Psoas muscle (tissue), 8 donors: Measurements from ENCODE around the gene ITPR1. TPM values are rescaled to one million over a fixed set of nuclear protein-coding genes. Genes with fewer than 3 reads are reported as not detected.

Experiments used
- ATAC-seq, 4 donors: fragments of 200-7000 bp; cut with Tn5 transposase; one replicate each; pipeline ENCODE4 v1.9.1; 2020; ENCODE audit warnings: moderate library complexity in 3 of 4, mild to moderate bottlenecking in 2 of 4
- DNase-seq, 2 donors: peaks; one replicate each; pipeline ENCODE4 v3.0.0-alpha.2; 2020
- H3K27ac ChIP-seq: fragments of 200-600 bp; one replicate; pipeline ENCODE4 v1.8.0; 2022
- H3K27me3 ChIP-seq, 3 donors: fragments of 200-600 bp in 1 of 3; one replicate each; pipeline versions ENCODE4 v1.6.1 to v1.8.0; 2013 to 2022; ENCODE audit warnings: low read length in 2 of 3, mild to moderate bottlenecking in 2 of 3, moderate library complexity in 1 of 3; ENCODE audit not compliant: insufficient read depth in 3 of 3
- H3K36me3 ChIP-seq, 2 donors: fragments of 200-600 bp in 1 of 2; one replicate each; pipeline versions ENCODE4 v1.6.1 to v1.8.0; 2013 to 2022; ENCODE audit warnings: low read depth in 1 of 2, mild to moderate bottlenecking in 1 of 2, moderate library complexity in 1 of 2; ENCODE audit not compliant: insufficient read depth in 1 of 2
- H3K4me1 ChIP-seq: fragments of 200-600 bp; one replicate; pipeline ENCODE4 v1.8.0; 2022
- H3K4me3 ChIP-seq: fragments of 200-600 bp; one replicate; pipeline ENCODE4 v1.8.0; 2022; ENCODE audit warnings: mild to moderate bottlenecking
- H3K9me3 ChIP-seq: fragments of 200-600 bp; one replicate; pipeline ENCODE4 v1.8.0; 2022
- WGBS, 3 donors: extraction: QIAGEN DNeasy Blood & Tissue Kit; methylation state at CpG; one replicate each; pipeline versions ENCODE4 v1.1.6 to v1.1.7; 2013; 5-methylcytosine and 5-hydroxymethylcytosine counted together
- intact Hi-C, 2 donors: fragments of 100-400 bp; cut with DNase I; formaldehyde crosslinking; loops; one replicate each; pipeline versions ENCODE4 v1.11.0 to v1.14.2; 2022
- polyA plus RNA-seq, 3 donors: library from polyadenylated mRNA; stranded (reverse); fragments of 200-250 nt; gene quantifications; one replicate each; pipeline ENCODE4 v1.2.3, GENCODE V29; 2013
- total RNA-seq, 4 donors: library from RNA; stranded (reverse); fragmentation: NEBNext Ultra II Directional in 2 of 4; extraction: Animal tissue kit (Norgen Biotek cat#: 25700) in 2 of 4; gene quantifications; one replicate each; pipeline versions ENCODE4 v1.2.1 to v1.2.4, GENCODE V29; 2021 to 2023
- TF ChIP-seq, protein P1 (sequence below): fragments of 200-600 bp; IDR thresholded peaks from one replicate; pipeline ENCODE4 v1.8.0; 2022; ENCODE audit warnings: antibody characterized with exemption
- donor health status: healthy with polysubstance abuse.
- donor health status: DM: no; HTN: no; CAD: no; lungs with moderate emphysema.
- donor health status: Bipolar disorder and iron deficiency.
- donor health status: healthy.
- donor health status: DM: yes; HTN: yes; CAD: no.
- donor health status: DM: no; HTN: no; CAD: no.
- donor health status: DM: no; HTN: no; CAD: no.
- donor health status: DM: yes; HTN: yes; CAD: no.

ITPR1 gene
- total and polyA plus RNA-seq, 7 donors = 4.4 to 9.2 (median 8.8) TPM

DNA sequence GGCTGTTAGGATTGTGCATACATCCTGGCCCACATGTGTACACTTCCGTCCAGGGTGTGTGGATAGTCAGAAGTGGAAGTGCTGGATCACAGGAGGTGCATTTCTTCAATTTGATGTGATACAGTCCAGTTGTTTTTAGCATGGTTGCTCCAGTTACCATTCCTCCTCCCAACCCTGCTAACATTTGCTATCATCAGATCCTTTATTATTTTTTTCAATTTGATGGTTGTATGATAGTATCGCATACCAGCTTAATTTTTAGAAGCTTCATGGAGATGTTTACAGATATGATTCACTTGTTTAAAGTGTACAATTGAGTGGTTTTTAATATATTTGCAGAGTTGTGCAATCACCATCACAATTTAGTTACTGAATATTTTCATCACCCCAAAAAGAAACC, 202.7 kb downstream of the ITPR1 start:
- Histone ChIP-seq H3K27me3 (no peaks in the 10 kb centered on the region), H3K4me1 (no peaks in the 10 kb centered on the region), H3K36me3 (peaks cover 2 to 9% of the 10 kb centered on the region in 2 donors), H3K27ac (no peak overlapping the region), H3K9me3 (no peaks in the 10 kb centered on the region), H3K4me3 (no peak overlapping the region)
- intact Hi-C loops = no loop called here
- ATAC-seq (no peak), DNase-seq (no peak)
- WGBS, 3 donors = 90 to 95% (median 93%) methylated on average over 2 of the region's 2 CpGs
- TF ChIP-seq, protein P1, sequence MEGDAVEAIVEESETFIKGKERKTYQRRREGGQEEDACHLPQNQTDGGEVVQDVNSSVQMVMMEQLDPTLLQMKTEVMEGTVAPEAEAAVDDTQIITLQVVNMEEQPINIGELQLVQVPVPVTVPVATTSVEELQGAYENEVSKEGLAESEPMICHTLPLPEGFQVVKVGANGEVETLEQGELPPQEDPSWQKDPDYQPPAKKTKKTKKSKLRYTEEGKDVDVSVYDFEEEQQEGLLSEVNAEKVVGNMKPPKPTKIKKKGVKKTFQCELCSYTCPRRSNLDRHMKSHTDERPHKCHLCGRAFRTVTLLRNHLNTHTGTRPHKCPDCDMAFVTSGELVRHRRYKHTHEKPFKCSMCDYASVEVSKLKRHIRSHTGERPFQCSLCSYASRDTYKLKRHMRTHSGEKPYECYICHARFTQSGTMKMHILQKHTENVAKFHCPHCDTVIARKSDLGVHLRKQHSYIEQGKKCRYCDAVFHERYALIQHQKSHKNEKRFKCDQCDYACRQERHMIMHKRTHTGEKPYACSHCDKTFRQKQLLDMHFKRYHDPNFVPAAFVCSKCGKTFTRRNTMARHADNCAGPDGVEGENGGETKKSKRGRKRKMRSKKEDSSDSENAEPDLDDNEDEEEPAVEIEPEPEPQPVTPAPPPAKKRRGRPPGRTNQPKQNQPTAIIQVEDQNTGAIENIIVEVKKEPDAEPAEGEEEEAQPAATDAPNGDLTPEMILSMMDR = no peak

DNA sequence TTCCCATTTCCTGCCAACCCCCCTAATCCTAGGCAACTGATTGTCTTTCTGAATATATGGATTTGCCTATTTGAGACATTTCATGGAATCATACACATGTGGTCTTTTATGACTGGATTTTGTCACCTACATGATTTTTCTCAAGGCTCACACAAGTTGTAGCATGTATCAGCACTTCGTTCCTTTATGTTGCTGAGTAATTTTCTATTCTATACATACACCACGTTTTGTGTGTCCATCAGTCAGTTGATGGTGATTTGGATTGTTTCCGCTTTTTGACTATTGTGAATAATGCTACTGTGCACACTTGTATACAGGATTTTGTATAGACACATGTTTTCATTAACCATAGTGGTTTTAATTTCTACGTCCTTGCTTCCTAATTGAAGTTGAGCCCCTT, 203.1 kb downstream of the ITPR1 start:
- 65 to 92% (median 75%) methylated on average over 4 of the region's 4 CpGs for WGBS, 3 donors
- intact Hi-C loops = no loop called here
- ATAC-seq = no peak
- Histone ChIP-seq H3K36me3 (peaks cover 2 to 11% of the 10 kb centered on the region in 2 donors), H3K9me3 (no peaks in the 10 kb centered on the region), H3K27me3 (no peaks in the 10 kb centered on the region), H3K4me3 (no peak overlapping the region), H3K4me1 (no peaks in the 10 kb centered on the region), H3K27ac (no peak overlapping the region)
- TF ChIP-seq, protein P1 = no peak
- DNase-seq = no peak

DNA sequence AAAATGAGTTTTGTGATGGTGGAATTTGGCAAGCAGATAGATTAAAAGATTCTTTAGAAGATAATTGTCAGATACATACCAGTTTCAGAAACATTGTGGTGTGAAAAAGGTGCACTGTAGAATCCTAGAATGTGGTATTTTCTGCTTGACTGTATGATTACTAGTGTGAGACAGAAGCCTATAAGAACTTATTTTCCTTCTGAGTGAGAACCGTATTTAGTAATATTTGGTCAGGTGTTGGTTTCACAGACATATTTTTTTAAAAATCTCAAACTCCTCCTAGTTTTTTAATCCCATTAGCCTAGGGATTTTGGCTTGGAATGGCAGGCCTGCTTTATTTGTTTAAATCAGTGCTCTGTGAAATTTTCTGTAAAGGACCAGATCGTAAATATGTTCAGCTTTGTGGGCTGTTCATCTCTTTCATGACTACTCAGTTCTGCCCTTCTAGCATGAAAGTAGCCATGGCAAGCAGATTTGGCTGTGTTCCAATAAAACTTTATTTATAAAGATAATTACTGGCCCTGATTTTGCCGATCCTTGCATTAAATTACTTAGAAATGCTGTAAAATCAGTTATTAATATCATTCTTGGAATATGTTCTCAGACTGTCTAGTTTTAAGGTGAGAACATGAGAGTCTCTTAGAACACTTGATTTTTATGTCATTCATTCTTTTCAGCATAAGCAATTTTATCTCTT, 205.1 kb downstream of the ITPR1 start:
- no peak for DNase-seq
- H3K27ac ChIP-seq = no peak overlapping the region
- H3K36me3 ChIP-seq = peaks cover 0 to 21% of the 10 kb centered on the region in 2 donors
- TF ChIP-seq, protein P1 = no peak
- H3K9me3 ChIP-seq = no peaks in the 10 kb centered on the region
- no peak overlapping the region for H3K4me3 ChIP-seq
- no peak for ATAC-seq
- no peaks in the 10 kb centered on the region for H3K4me1 ChIP-seq
- 83 to 90% (median 87%) methylated on average over 3 of the region's 3 CpGs for WGBS, 3 donors
- intact Hi-C loops = no loop called here
- no peaks in the 10 kb centered on the region for H3K27me3 ChIP-seq

DNA sequence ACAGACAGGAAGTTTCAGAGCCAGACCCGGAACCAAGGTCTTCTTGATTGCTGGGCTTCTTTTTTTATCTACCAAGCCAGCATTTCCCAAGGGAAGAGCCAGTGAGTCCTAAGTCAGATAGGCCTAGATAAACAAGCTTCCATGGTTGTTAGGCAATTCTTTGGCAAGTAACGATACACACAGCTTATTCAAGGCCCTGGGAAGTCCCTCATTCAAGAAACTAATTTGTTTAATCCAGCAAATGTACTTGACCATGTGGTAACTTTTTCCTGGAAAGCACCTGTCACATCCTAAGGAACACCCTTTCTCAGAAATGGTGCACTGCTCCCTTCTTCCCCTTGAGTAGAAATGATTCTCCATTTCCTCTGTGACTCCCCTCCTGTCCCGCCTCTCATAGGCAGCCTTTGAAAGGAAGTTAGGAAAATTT, 209.9 kb downstream of the ITPR1 start:
- Histone ChIP-seq H3K4me1 (no peaks in the 10 kb centered on the region), H3K27me3 (no peaks in the 10 kb centered on the region), H3K9me3 (no peaks in the 10 kb centered on the region), H3K4me3 (no peak overlapping the region), H3K27ac (no peak overlapping the region), H3K36me3 (peaks cover 0 to 39% of the 10 kb centered on the region in 2 donors)
- 56 to 65% (median 57%) methylated on average over 3 of the region's 3 CpGs for WGBS, 3 donors
- DNase-seq (no peak), ATAC-seq (peak in 1 of 4 donors; percentile 38)
- TF ChIP-seq, protein P1 = no peak
- intact Hi-C loops = no loop called here

DNA sequence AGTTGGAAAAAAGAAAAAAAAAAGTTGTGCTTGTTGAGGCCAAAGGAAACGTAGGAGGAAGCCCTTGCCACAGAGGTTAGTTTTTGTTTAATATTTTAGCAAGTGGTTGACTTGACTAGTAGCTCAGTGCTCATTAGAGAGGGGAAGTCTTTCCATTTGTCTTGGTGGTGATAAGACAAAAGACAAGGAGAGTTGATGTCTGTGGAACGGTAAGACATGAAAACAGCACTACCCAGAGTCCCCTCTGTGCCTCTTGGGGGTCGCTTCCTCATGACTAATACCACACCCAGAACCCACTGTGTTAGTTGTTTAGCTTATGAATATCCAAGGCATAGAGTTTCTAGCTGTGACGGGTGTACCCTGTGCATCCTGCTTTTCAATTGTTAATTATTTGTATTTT, 211.4 kb downstream of the ITPR1 start:
- Histone ChIP-seq H3K4me1 (no peaks in the 10 kb centered on the region), H3K27ac (no peak overlapping the region), H3K4me3 (no peak overlapping the region), H3K36me3 (peaks cover 0 to 39% of the 10 kb centered on the region in 2 donors), H3K9me3 (no peaks in the 10 kb centered on the region), H3K27me3 (no peaks in the 10 kb centered on the region)
- ATAC-seq (no peak), DNase-seq (no peak)
- WGBS, 3 donors = 82 to 87% (median 86%) methylated on average over 4 of the region's 4 CpGs
- intact Hi-C loops = no loop called here
- TF ChIP-seq, protein P1 = no peak
